GM21723 (cell line): Measurements from ENCODE around the gene GPD1L.

ENCODE experiments used
- ATAC-seq: cut with Tn5 transposase; IDR thresholded peaks from one replicate; pipeline ENCODE4 v1.9.1; 2021; ENCODE audit warnings: mild to moderate bottlenecking, moderate library complexity; ENCODE audit not compliant: unreplicated experiment

Gene GPD1L

DNA sequence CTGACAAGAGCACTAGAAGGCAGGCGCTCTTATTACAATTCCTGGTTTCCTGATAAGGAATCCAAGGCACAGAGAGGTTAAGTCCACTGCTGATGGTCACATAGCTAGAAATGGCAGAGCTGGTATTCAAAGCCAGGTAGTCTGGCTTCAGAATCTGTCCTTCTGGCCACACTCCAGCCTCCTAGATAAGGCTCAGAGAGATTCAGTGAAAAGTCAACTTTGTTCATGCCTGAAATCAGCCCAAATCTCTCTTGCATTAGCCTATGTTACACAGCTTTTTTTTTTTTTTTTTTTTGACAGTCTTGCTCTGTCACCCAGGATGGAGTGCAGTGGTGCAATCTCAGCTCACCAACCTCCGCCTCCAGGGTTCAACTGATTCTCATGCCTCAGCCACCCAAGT lies 110.9 kb downstream of the GPD1L start:
- no peak for ATAC-seq
